Measurements from ENCODE around the gene TRIM33. TPM values are rescaled to one million over a fixed set of nuclear protein-coding genes. Genes with fewer than 3 reads are reported as not detected.

TRIM33 gene
- total RNA-seq, 1 experiment from 2014 or later: 38.7 TPM

- Histone ChIP-seq H3F3A (ENCODE audit: insufficient read depth, low read depth) (peaks cover 9% of the 10 kb centered on the region), H4K20me1 (ENCODE audit: insufficient read depth) (no peaks in the 10 kb centered on the region), H3K4me2 (no peak overlapping the region), H3K27me3 (ENCODE audit: insufficient read depth, low read depth) (no peaks in the 10 kb centered on the region), H3K4me3 (no peak overlapping the region), H3K9me2 (ENCODE audit: insufficient read depth) (no peaks in the 10 kb centered on the region), H3K36me3 (ENCODE audit: low read depth) (no peaks in the 10 kb centered on the region), H3K4me1 (replicated peaks; ENCODE audit: insufficient read depth) (peaks cover 19% of the 10 kb centered on the region), H3K79me2 (ENCODE audit: low read depth) (no peaks in the 10 kb centered on the region), H3K27ac (no peak overlapping the region), H3K9me3 (ENCODE audit: insufficient read depth, low read depth) (no peaks in the 10 kb centered on the region), H2AFZ (no peak overlapping the region)
- intact Hi-C loops (cut with micrococcal nuclease; ENCODE audit: unreplicated experiment): no loop called here
- DNase-seq: no peak
- ChIA-PET CTCF (no interaction called here), POLR2A (ENCODE audit: unreplicated experiment) (no interaction called here)
- BruUV-seq (replicated peaks): no TSS peak
- TF ChIP-seq EZH2 (IDR thresholded peaks at IDR 0.05; ENCODE audit: low read depth) (no peak), CTCF (conservative IDR thresholded peaks at IDR 0.05) (no peak)
These were observed 34.3 kb upstream of the TRIM33 start for GRCh38 chr1:114545315-114545714.

- DNase-seq: no peak
- peak overlapping the region; percentile 53 for H3K4me2 ChIP-seq
- peaks cover 9% of the 10 kb centered on the region for H3F3A ChIP-seq (ENCODE audit: insufficient read depth, low read depth)
- H4K20me1 ChIP-seq (ENCODE audit: insufficient read depth): no peaks in the 10 kb centered on the region
- H3K36me3 ChIP-seq (ENCODE audit: low read depth): no peaks in the 10 kb centered on the region
- no peaks in the 10 kb centered on the region for H3K27me3 ChIP-seq (ENCODE audit: insufficient read depth, low read depth)
- peaks cover 28% of the 10 kb centered on the region for H3K4me1 ChIP-seq (replicated peaks; ENCODE audit: insufficient read depth)
- intact Hi-C loops (cut with micrococcal nuclease; ENCODE audit: unreplicated experiment): no loop called here
- no peaks in the 10 kb centered on the region for H3K9me3 ChIP-seq (ENCODE audit: insufficient read depth, low read depth)
- no peak for TF ChIP-seq EZH2 (IDR thresholded peaks at IDR 0.05; ENCODE audit: low read depth)
- ChIA-PET CTCF (no interaction called here), POLR2A (ENCODE audit: unreplicated experiment) (interaction anchor here (0.7 kb wide), 1 partner anchor 15 kb away, joined by 4 read pairs; no protein-coding TSS in a partner anchor)
- no peaks in the 10 kb centered on the region for H3K79me2 ChIP-seq (ENCODE audit: low read depth)
- peak overlapping the region; percentile 5; the same call in 1 of the 2 replicates for H2AFZ ChIP-seq
- BruUV-seq (replicated peaks): no TSS peak
- H3K4me3 ChIP-seq: peak overlapping the region; percentile 3; the same call in 1 of the 2 replicates
- H3K9me2 ChIP-seq (ENCODE audit: insufficient read depth): no peaks in the 10 kb centered on the region
- H3K27ac ChIP-seq: peak overlapping the region; percentile 29
These were observed 29.8 kb upstream of the TRIM33 start for GRCh38 chr1:114540821-114541220.

GRCh38 chr1:114540272-114540671, 29.3 kb upstream of the TRIM33 start:
- no peaks in the 10 kb centered on the region for H3K36me3 ChIP-seq (ENCODE audit: low read depth)
- H3K27ac ChIP-seq: peak overlapping the region; percentile 29
- H3K9me2 ChIP-seq (ENCODE audit: insufficient read depth): no peaks in the 10 kb centered on the region
- BruUV-seq (replicated peaks): no TSS peak
- H3K4me1 ChIP-seq (replicated peaks; ENCODE audit: insufficient read depth): peaks cover 25% of the 10 kb centered on the region
- peak overlapping the region; percentile 53 for H3K4me2 ChIP-seq
- POLR2A ChIA-PET (ENCODE audit: unreplicated experiment): interaction anchor here (0.7 kb wide), 1 partner anchor 15 kb away, joined by 4 read pairs; no protein-coding TSS in a partner anchor
- no peaks in the 10 kb centered on the region for H4K20me1 ChIP-seq (ENCODE audit: insufficient read depth)
- H3K9me3 ChIP-seq (ENCODE audit: insufficient read depth, low read depth): no peaks in the 10 kb centered on the region
- CTCF ChIA-PET: no interaction called here
- intact Hi-C loops (cut with micrococcal nuclease; ENCODE audit: unreplicated experiment): no loop called here
- TF ChIP-seq CTCF (conservative IDR thresholded peaks at IDR 0.05) (no peak), EZH2 (IDR thresholded peaks at IDR 0.05; ENCODE audit: low read depth) (no peak)
- no peaks in the 10 kb centered on the region for H3K27me3 ChIP-seq (ENCODE audit: insufficient read depth, low read depth)
- no peaks in the 10 kb centered on the region for H3K79me2 ChIP-seq (ENCODE audit: low read depth)
- peak in 1 of 2 experiments; percentile 86 for DNase-seq
- H3K4me3 ChIP-seq: peak overlapping the region; percentile 3; the same call in 1 of the 2 replicates
- peaks cover 9% of the 10 kb centered on the region for H3F3A ChIP-seq (ENCODE audit: insufficient read depth, low read depth)
- H2AFZ ChIP-seq: peak overlapping the region; percentile 5; the same call in 1 of the 2 replicates

GRCh38 chr1:114536043-114536442, 25.0 kb upstream of the TRIM33 start:
- BruUV-seq (replicated peaks): no TSS peak
- Histone ChIP-seq H3K4me3 (no peak overlapping the region), H3F3A (ENCODE audit: insufficient read depth, low read depth) (peaks cover 8% of the 10 kb centered on the region), H2AFZ (no peak overlapping the region), H3K36me3 (ENCODE audit: low read depth) (no peaks in the 10 kb centered on the region), H3K4me2 (no peak overlapping the region), H3K79me2 (ENCODE audit: low read depth) (no peaks in the 10 kb centered on the region), H3K27ac (no peak overlapping the region), H3K9me2 (ENCODE audit: insufficient read depth) (no peaks in the 10 kb centered on the region), H3K27me3 (ENCODE audit: insufficient read depth, low read depth) (no peaks in the 10 kb centered on the region), H4K20me1 (ENCODE audit: insufficient read depth) (no peaks in the 10 kb centered on the region), H3K4me1 (replicated peaks; ENCODE audit: insufficient read depth) (peaks cover 17% of the 10 kb centered on the region), H3K9me3 (ENCODE audit: insufficient read depth, low read depth) (no peaks in the 10 kb centered on the region)
- CTCF ChIA-PET: no interaction called here
- TF ChIP-seq CTCF (conservative IDR thresholded peaks at IDR 0.05) (no peak), EZH2 (IDR thresholded peaks at IDR 0.05; ENCODE audit: low read depth) (no peak)
- DNase-seq: no peak
- intact Hi-C loops (cut with micrococcal nuclease; ENCODE audit: unreplicated experiment): no loop called here
- POLR2A ChIA-PET (ENCODE audit: unreplicated experiment): no interaction called here

All from PC-9 (cell line).